ENCODE measurements around the gene FAM180B. TPM values are rescaled to one million over a fixed set of nuclear protein-coding genes. Genes with fewer than 3 reads are reported as not detected.

FAM180B gene
- total and polyA plus RNA-seq, 2 of the 4 experiments (the other 2 are of a cell fraction), result not detected

DNA sequence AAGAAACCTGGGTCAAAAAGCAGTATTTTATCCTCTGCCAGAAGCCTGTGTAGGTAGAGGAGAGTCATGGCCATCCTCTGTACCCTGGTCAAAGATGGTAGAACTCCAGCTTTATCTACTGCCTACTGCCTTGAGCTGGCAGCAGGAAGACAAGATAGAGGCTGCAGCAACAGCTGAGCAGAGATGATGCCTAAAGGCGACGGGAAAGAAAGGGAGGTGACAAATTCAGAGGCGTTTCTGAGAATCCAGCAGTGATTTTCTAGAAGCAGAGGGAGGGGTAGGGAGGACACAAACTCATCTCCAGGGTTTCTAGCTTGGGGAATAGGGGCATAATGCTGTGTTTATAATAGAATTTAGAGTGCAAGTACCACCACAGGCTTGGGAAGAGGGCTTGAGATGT lies 23.2 kb downstream of the FAM180B start:
- Histone ChIP-seq H2BK20ac (ENCODE audit: low read depth, low read length) (no peak overlapping the region), H2BK120ac (ENCODE audit: low read depth, low read length) (no peak overlapping the region), H4K8ac (ENCODE audit: low read depth in 2 of 2, low read length in 2 of 2) (no peak overlapping the region), H3K14ac (replicated peaks; ENCODE audit: low read depth, low read length) (no peak overlapping the region), H4K91ac (ENCODE audit: insufficient read depth, low read depth, low read length) (no peak overlapping the region), H3K9me3 (ENCODE audit: control insufficient read depth, insufficient read depth, low read length) (no peaks in the 10 kb centered on the region), H3K4ac (ENCODE audit: low read depth, low read length) (no peak overlapping the region), H3K56ac (ENCODE audit: extremely low read depth, insufficient read depth, low read length) (no peak overlapping the region), H2AFZ (replicated peaks; ENCODE audit: low read length, poor library complexity) (no peak overlapping the region), H2AK5ac (ENCODE audit: low read depth, low read length) (no peak overlapping the region), H3K18ac (ENCODE audit: low read depth, low read length) (no peak overlapping the region), H3K27ac (ENCODE audit: insufficient read depth, low read length) (no peak overlapping the region), H2BK15ac (ENCODE audit: low read depth, low read length) (no peak overlapping the region), H3K4me3 (ENCODE audit: insufficient read depth, low read depth, low read length) (no peak overlapping the region), H4K20me1 (ENCODE audit: insufficient read depth, low read length) (peaks cover 7% of the 10 kb centered on the region; the same call in 1 of the 2 replicates), H3K79me1 (ENCODE audit: low read depth in 1 of 2, low read length in 2 of 2) (no peaks in the 10 kb centered on the region), H3K36me3 (ENCODE audit: control insufficient read depth, insufficient read depth, low read length) (peaks cover 4% of the 10 kb centered on the region; the same call in 1 of the 2 replicates), H3K27me3 (ENCODE audit: control insufficient read depth, insufficient read depth, low read length) (no peaks in the 10 kb centered on the region), H4K5ac (ENCODE audit: low read depth, low read length) (no peak overlapping the region), H3K23ac (ENCODE audit: low read depth, low read length) (no peak overlapping the region), H3K9ac (ENCODE audit: low read depth, low read length) (no peak overlapping the region), H3K9me1 (ENCODE audit: insufficient read depth, low read length) (peaks cover 6% of the 10 kb centered on the region), H3K4me1 (ENCODE audit: control insufficient read depth, insufficient read depth, low read length) (peaks cover 8% of the 10 kb centered on the region), H3K4me2 (ENCODE audit: low read depth, low read length) (no peak overlapping the region), H2AK9ac (replicated peaks; ENCODE audit: low read depth, low read length, poor library complexity) (no peak overlapping the region), H2BK5ac (ENCODE audit: low read depth, low read length, poor library complexity, severe bottlenecking) (no peak overlapping the region)
- ATAC-seq (ENCODE audit: low read depth) (no peak), DNase-seq (no peak)
- no TSS peak for BruUV-seq (replicated peaks)
- dilution Hi-C loops (cut with HindIII; ENCODE audit: low sequenced_read_pairs, unreplicated experiment), result no loop called here
- intact Hi-C loops (cut with micrococcal nuclease), result no loop called here
- 71% methylated on average over 3 of the region's 3 CpGs; no CpG with 5 or more reads in 1 of the 2 experiments for WGBS, 2 experiments (ENCODE audit: extremely low coverage in 2 of 2, insufficient read length in 1 of 2)
- TF ChIP-seq POLR2A (IDR thresholded peaks at IDR 0.05; ENCODE audit: low read depth, low read length) (no peak), RCOR1 (IDR thresholded peaks at IDR 0.05; ENCODE audit: insufficient replicate concordance, low read length) (no peak), SMC3 (IDR thresholded peaks at IDR 0.05; ENCODE audit: low read depth, low read length) (no peak), RFX5 (IDR thresholded peaks at IDR 0.05; ENCODE audit: low read depth, low read length) (no peak), USF2 (IDR thresholded peaks at IDR 0.05; ENCODE audit: low read depth, low read length) (no peak), CEBPB (IDR thresholded peaks at IDR 0.05; ENCODE audit: low read depth, low read length) (no peak), CHD1 (IDR thresholded peaks at IDR 0.05; ENCODE audit: low read depth, low read length) (no peak), MXI1 (IDR thresholded peaks at IDR 0.05; ENCODE audit: borderline replicate concordance, low read depth, low read length) (no peak), BHLHE40 (IDR thresholded peaks at IDR 0.05; ENCODE audit: low read depth, low read length) (no peak), MAZ (IDR thresholded peaks at IDR 0.05; ENCODE audit: borderline replicate concordance, low read depth, low read length) (no peak), FOS (IDR thresholded peaks at IDR 0.05; ENCODE audit: low read depth, low read length) (no peak), CTCF (conservative IDR thresholded peaks at IDR 0.05; ENCODE audit: low read depth, low read length) (no peak), MAFK (IDR thresholded peaks at IDR 0.05; ENCODE audit: low read depth, low read length) (no peak), RAD21 (IDR thresholded peaks at IDR 0.05; ENCODE audit: low read length) (no peak), NFE2L2 (IDR thresholded peaks at IDR 0.05; ENCODE audit: low read depth, low read length) (no peak)
- TF ChIP-seq, protein P1, sequence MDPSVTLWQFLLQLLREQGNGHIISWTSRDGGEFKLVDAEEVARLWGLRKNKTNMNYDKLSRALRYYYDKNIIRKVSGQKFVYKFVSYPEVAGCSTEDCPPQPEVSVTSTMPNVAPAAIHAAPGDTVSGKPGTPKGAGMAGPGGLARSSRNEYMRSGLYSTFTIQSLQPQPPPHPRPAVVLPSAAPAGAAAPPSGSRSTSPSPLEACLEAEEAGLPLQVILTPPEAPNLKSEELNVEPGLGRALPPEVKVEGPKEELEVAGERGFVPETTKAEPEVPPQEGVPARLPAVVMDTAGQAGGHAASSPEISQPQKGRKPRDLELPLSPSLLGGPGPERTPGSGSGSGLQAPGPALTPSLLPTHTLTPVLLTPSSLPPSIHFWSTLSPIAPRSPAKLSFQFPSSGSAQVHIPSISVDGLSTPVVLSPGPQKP (IDR thresholded peaks at IDR 0.05; ENCODE audit: borderline replicate concordance, low read depth, low read length), result no peak
- POLR2A ChIA-PET (ENCODE audit: unreplicated experiment), result no interaction called here
- CTCF ChIA-PET, result no interaction called here
- in situ Hi-C loops (cut with MboI; ENCODE audit: low sequenced_read_pairs), result loop anchor here (10.0 kb wide), 1 partner anchor 125 kb away; no protein-coding TSS in a partner anchor
